ENCODE results near the gene TRIM69.

- TF ChIP-seq, protein P1, sequence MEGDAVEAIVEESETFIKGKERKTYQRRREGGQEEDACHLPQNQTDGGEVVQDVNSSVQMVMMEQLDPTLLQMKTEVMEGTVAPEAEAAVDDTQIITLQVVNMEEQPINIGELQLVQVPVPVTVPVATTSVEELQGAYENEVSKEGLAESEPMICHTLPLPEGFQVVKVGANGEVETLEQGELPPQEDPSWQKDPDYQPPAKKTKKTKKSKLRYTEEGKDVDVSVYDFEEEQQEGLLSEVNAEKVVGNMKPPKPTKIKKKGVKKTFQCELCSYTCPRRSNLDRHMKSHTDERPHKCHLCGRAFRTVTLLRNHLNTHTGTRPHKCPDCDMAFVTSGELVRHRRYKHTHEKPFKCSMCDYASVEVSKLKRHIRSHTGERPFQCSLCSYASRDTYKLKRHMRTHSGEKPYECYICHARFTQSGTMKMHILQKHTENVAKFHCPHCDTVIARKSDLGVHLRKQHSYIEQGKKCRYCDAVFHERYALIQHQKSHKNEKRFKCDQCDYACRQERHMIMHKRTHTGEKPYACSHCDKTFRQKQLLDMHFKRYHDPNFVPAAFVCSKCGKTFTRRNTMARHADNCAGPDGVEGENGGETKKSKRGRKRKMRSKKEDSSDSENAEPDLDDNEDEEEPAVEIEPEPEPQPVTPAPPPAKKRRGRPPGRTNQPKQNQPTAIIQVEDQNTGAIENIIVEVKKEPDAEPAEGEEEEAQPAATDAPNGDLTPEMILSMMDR (IDR thresholded peaks at IDR 0.05): no peak
- TF ChIP-seq POLR2A (IDR thresholded peaks at IDR 0.05): no peak
These were observed 46.2 kb downstream of the TRIM69 start for GRCh38 chr15:44782516-44782915.

Measured in heart left ventricle (tissue), 13 donors.